ENCODE results near the gene CABLES2. TPM values are rescaled to one million over a fixed set of nuclear protein-coding genes. Genes with fewer than 3 reads are reported as not detected.
"Not testable (repeated sequence)": the region's sequence is repeated elsewhere in the genome, so short reads cannot be mapped to it uniquely, and the experiment has no call there.

The CABLES2 gene
- total RNA-seq, 1 donor from 2014 or later: 18.1 TPM

DNA sequence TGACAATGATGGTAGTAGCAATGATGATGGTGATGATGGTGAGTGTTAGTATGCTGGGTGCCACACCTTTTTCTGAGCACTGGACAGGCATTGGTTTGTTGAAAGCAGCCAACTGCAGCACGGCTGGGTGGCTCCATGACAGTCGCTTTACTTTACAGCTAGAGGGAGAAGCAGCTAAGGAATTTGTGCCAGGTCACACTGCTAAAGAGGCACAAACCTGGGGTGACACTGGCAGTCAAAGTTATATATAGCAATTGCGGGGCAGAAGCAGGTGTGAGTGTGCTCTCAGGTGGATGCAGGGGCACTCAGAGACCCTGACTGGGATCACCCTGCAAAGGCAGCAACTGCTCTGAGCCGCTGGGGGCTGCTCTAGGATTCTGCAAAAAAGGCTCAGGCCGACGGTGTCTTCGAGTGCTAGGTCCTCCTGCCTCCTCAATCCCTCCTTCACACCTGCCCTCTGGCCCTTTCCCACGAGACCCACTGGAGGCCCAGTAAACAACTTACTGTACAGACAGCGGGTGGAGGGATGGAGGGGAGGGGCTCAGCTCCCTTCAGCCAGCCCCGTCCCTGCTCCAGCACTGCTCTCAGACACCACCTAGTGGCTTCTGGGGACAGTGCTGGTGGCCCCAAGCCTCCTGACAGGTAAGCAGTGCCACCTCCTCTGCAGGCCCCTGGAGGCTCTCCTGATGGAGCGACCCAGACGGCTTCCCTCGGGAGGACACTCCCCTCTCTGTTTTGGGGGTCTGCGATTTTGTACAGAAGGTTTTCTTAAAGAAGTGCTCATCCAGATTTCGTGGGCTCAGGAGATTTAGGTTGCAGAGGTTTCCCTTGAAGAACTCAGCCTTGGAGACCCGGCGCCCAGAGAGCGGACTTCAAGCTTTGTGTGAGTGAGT lies 24.5 kb downstream of the CABLES2 start:
- intact Hi-C loops (cut with DNase I): loop anchor here (1.0 to 10.0 kb wide), 4 partner anchors 80 to 412 kb away; partner anchors contain the start of genes ADRM1, MRGBP and MTG2
- DNase-seq (ENCODE audit: missing footprints): no peak

DNA sequence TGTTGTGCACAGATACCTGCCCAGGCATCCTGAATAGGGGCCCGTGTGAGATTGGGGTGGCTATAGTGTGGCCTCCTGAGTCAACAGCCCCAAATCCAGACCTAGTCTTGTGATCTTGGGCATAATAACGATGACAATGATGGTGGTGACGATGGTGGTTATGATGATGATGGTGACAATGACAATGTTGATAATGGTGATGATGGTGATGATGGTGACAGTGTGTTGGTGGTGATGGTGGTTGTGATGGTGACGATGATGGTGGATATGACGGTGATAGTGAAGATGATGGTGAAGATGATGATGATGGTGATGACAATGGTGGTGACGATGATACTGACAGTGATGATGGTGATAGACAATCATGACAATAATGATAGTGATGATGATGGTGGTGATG lies 25.2 kb downstream of the CABLES2 start:
- ATAC-seq: no peak
- no peak for DNase-seq (ENCODE audit: missing footprints)

More for the DNA sequence above, 24.5 kb downstream of the CABLES2 start:
- peak; percentile 76 for ATAC-seq

DNA sequence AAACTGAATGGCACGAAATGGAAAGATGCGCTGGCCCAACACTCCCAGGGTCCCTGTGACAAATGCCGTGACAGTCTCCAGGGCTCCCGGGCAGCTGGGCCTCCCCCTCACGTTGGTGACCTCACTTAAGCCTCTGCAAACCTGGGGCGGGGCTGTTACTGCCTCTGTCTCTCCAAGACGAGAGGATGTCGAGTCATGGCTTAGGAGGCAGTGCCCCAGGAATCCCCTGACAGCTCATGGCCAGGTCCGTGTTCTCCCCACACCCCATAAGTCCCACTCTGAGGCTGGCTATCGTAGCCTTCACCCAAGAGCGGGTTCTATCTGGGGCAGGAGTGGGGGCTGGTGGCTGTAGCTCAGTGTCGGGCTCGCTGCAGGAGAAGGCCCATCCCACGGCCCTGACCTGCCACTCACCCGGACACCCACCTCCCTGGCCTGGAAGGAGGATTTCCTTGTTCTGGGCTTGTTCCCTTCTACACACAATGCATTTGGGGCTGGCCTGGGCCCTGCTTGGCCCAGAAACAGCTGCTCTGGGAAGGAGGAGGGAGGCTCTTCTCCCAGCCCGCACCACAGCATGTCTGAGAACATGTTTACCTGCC lies 25.8 kb downstream of the CABLES2 start:
- ATAC-seq (no peak), DNase-seq (ENCODE audit: missing footprints) (no peak)
- intact Hi-C loops (cut with DNase I): loop anchor here (10.0 kb wide), 3 partner anchors 196 to 414 kb away; partner anchors contain the start of genes MRGBP and MTG2

More for the DNA sequence above, 25.2 kb downstream of the CABLES2 start:
- intact Hi-C loops (cut with DNase I): loop anchor here (1.0 to 10.0 kb wide), 4 partner anchors 80 to 413 kb away; partner anchors contain the start of genes ADRM1, MRGBP and MTG2

DNA sequence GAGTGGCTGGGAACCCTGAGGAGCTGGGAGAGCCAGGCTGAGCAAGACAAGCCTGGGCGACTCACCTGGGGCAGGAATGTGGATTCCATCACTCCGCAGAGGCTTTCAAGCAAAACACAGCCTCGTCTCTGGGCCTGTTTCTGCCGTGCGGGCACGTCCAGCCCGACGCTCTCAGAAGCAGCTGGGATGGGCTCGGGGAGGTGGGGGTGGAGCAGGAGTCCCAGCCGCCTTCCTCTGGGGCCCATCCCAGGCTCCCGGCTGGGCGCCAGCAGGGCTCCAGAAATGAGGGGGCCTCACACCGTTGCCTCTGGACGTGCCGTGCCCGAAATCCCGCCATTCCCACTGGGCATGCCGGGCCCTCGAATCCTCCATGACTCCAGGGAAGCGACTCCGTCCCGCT lies 28.9 kb downstream of the CABLES2 start:
- intact Hi-C loops (cut with DNase I): loop anchor here (10.0 kb wide), 1 partner anchor 233 kb away; the partner anchor contains the start of genes PSMA7 and SS18L1
- DNase-seq (ENCODE audit: missing footprints) (no peak), ATAC-seq (no peak)

DNA sequence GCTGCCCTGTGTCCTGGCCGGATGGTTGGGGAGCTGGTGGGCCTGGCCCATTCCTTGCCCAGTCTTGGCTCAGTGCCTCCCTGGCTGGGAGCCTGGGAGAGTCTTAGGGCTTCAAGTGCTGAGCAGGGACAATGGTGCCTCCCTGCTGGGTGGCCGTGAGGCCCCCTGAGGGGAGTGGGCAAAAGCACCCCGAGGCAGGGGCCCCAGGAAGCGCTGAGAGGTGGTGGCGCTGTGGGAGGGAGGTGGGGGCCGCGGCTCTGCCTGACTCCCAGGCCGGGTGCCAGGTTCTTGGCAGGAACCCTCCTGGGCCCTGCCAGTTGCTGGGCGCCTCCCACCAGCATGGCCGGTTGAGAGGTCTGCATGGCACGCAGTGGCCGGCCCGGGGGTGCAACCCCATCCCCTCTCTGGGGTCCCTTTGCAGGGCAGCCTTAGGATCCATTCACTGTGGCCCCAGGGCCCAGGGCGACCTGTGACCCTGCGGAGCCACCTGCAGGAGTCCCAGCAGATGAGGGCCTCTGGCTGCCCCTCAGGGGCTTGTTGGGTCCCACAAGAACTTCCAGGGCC lies 29.4 kb downstream of the CABLES2 start:
- no peak for DNase-seq (ENCODE audit: missing footprints)
- ATAC-seq: peak; percentile 58
- intact Hi-C loops (cut with DNase I): loop anchor here (2.0 to 10.0 kb wide), 2 partner anchors 25 to 233 kb away; partner anchors contain the start of genes PSMA7 and SS18L1

DNA sequence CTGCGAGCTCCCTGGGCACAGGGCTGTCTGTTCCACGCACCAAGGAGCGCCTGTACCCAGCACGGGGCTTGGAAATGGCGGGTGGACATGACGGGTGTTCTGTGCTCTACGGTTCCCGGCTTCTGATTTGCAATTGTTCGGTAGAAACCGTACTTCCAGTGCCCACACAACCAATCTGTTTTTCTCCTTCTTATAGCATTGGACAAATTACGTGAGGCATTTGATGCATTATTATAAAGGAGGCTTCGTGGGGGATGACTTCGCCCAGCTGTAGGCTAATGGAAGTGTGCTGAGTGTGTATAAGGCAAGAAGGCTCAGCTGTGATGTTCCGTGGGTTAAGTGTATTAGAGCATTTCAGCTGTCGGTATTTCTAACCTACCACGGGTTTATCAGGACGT lies 30.0 kb downstream of the CABLES2 start:
- intact Hi-C loops (cut with DNase I): loop anchor here (2.0 to 10.0 kb wide), 2 partner anchors 24 to 232 kb away; partner anchors contain the start of genes PSMA7 and SS18L1
- ATAC-seq: no peak

DNA sequence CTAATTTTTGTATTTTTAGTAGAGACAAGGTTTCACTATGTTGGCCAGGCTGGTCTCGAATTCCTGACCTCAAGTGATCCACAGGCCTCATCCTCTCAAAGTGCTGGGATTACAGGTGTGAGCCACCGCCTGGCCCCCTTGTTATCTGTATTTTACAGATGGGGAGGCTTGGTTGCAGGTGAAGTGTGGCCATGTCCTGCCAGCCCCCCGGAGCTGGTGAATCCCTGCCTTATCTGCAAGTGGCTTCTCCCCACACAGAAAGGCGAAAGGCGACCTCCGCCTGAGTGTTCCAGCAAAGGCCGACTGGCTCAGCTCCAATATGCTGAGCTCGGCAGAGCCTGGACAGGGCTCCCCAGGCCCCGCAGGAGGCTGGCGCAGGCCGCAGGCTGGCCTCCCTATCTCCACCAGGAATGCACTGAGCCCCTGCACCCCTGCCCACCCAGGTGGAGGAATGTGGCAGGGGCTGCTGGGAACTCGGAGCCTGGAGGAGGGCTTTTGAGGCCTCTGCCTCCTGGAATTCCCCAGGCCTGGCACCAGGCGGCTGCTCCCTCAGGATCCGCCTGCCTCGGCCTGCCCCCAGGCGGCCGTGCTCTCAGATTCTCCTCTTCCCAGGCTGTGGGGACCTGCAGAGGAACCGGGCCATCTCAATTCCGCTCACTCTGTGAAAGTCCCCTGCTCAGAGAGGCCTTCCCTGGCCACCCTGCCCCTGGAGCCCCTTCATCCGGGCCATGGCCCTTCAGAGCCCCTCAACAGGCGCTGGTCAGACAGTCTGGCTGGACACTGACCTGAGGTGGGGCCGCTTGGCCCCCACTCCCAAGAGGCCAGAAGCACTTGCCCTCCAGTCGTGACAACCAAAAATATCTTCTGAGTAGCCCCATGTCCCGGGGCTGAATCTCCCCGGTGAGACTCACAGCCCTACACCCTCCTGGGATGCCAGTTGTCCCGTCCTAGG lies 30.7 kb downstream of the CABLES2 start:
- intact Hi-C loops (cut with DNase I): loop anchor here (2.0 to 10.0 kb wide), 2 partner anchors 24 to 232 kb away; partner anchors contain the start of genes PSMA7 and SS18L1
- DNase-seq (ENCODE audit: missing footprints) (no peak), ATAC-seq (peak; percentile 80)

More for the DNA sequence above, 30.0 kb downstream of the CABLES2 start:
- no peak for DNase-seq (ENCODE audit: missing footprints)

DNA sequence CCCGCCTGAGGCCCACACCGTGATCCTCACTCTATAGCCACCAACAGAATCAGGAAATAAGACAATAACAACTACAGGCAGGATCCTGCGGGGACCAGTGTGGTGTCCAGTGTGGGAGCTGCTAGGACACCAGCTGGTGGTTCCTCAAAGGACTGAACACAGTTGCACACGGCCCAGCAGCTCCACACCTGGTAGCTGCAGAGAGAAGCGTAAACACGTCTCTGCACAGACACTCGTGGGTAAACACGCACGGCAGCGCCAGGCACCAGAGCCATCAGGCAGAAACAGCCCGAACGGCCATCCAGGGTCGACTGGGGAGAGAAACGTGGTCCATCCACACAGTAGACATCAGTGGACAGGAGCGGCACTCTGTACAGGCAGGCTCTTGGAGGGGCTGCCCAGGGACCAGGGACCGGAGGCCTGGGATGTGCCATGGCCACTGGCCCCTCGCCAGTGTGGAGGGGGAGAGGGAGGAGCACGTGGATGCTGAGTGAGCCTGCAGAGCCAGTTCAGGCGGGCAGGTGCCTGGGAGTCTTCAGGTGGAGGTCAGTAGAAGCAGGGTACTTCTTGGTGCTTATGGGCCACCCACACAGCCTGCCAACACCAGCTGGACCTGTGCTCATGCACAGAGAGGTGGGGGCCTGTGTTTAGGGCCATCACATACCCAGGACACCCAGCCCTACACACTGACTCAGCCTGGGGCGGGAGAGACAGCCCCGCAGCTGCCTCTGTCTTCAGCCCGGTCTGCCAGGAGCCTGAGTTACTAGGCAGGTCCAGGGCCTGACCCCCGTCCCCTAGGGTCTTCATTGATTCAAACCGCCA lies 32.5 kb downstream of the CABLES2 start:
- ATAC-seq: no peak
- DNase-seq (ENCODE audit: missing footprints): no peak

DNA sequence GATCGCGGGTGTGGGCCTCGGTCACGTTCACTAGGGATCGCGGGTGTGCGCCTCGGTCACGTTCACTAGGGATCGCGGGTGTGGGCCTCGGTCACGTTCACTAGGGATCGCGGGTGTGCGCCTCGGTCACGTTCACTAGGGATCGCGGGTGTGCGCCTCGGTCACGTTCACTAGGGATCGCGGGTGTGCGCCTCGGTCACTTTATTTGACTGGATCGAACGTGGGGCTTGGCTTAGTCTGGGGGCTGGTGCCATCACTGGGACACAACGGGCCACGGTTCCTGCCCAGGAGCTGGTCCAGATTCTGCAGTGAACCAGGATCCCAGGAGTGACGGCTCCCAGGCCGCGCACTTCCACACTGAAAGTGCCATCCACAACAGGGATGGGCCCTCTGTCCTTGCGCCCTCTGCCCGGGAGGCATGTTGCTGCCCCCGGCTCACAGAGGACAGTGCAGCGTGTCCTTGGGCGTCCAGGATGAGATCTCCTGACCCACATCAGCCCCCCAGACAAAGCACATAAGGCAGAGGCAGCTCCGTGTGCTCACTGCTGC lies 33.4 kb downstream of the CABLES2 start:
- intact Hi-C loops (cut with DNase I): loop anchor here (10.0 kb wide), 1 partner anchor 229 kb away; the partner anchor contains the start of genes PSMA7 and SS18L1
- not testable (repeated sequence) for ATAC-seq; DNase-seq (ENCODE audit: missing footprints)

More for the DNA sequence above, 32.5 kb downstream of the CABLES2 start:
- intact Hi-C loops (cut with DNase I): loop anchor here (10.0 kb wide), 1 partner anchor 230 kb away; the partner anchor contains the start of genes PSMA7 and SS18L1

DNA sequence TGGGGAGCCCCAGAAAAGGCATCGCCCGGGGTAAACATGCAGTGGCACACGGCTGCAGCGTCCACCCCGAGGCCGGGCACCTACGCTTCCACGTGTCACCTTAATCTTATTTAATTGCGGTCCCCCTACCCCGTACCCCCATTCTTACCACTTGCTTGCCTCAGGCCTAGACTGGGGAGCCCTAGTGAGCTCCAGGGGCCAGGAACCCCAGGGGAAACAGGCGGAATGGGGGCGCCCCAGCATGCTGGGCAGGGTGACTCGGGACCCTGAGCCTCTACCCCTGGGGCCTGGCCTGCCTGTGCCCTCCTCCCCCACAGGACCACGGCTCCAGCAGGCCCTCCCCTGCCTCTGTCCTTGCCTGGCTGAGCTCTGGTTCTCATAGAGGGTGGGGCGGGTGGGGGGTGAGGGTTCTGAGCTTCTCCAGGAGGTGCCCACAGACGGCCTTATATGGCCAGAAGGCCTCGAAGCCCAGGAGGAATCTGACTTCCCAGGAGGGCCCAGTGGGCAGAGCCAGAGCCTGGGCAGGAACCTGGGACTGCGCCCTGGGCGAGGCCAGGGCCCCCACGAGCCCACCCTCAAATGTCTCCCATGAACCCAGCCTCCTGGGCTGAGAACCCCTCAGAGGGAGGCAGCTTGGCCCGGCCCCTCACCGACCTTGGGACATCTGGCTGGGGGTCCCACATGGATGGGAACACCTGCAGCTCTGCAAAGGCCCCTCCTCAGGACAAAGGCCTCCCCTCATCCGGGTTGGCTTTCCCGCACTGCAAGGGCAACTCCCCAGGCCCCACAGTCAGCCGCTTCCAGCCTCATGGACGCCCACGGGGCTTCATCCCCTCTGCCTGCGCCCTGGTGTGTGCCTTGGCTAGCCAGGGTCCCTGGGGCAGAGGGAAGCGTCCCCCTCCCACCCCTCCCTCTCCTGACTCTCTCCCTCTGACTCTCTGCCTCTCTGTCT lies 34.8 kb downstream of the CABLES2 start:
- DNase-seq (ENCODE audit: missing footprints) (no peak), ATAC-seq (no peak)
- intact Hi-C loops (cut with DNase I): loop anchor here (10.0 kb wide), 1 partner anchor 228 kb away; the partner anchor contains the start of genes PSMA7 and SS18L1

DNA sequence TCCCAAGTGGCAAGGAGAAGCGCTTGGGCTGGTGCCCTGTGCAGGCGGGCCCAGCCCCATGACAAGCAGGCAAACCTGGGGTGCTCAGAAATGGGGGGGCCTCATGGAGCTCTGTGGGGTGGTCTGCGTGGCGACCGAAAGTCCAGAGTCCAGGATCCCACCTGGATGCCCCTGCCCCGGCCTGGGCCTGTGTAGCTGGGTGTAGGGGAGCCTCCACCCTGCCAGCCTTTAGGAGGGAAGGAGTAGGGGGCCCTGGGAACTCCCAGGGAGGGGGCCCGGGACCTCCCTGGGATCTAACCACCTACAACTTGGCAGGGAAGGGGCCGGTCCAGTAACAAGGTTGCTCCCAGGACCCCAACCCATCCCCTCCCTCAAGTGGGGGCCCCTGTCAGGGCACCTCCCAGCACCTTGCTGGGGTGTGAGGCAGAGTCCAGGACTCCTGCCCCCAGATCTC lies 35.5 kb downstream of the CABLES2 start:
- intact Hi-C loops (cut with DNase I): loop anchor here (10.0 kb wide), 1 partner anchor 227 kb away; the partner anchor contains the start of genes PSMA7 and SS18L1
- ATAC-seq (no peak), DNase-seq (ENCODE audit: missing footprints) (no peak)

DNA sequence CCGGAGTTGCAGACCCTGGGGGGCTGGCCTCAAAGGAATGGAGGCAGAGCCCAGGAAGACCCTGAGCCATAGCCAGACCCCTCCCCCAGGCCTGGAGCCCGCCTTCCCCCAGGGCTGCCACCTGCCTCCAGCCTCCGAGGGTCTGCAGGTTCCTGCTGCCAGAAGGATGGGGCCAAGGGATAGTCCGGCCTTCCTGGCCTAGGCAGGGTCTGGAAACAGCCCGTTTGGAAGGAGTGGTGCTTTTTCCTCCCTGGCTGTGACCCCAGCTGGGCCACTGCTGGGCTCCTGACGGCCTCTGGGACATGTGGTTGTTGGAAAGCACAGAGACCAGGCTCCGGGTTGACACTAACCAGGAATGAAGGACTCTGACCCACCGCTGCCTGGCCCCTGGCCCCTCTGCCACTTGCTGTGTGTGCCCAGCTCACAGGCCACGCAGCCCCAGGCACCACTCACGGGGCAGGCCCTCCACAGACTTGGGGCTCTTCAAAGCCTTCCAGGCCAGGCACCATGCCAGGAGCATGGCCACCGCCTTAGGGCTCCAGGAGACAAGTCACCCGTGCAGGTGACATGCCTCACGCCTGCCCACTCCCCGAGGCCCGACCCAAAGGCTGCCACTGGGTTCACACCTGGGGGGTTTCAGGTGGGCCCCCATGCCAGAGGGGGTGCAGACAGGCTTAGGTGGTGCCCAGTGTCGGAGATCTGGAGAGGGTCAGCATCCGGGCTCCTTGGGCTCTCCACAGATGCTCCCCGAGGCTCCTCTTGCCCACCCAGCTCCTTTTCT lies 36.1 kb downstream of the CABLES2 start:
- no peak for ATAC-seq
- intact Hi-C loops (cut with DNase I): loop anchor here (10.0 kb wide), 1 partner anchor 226 kb away; the partner anchor contains the start of genes PSMA7 and SS18L1

DNA sequence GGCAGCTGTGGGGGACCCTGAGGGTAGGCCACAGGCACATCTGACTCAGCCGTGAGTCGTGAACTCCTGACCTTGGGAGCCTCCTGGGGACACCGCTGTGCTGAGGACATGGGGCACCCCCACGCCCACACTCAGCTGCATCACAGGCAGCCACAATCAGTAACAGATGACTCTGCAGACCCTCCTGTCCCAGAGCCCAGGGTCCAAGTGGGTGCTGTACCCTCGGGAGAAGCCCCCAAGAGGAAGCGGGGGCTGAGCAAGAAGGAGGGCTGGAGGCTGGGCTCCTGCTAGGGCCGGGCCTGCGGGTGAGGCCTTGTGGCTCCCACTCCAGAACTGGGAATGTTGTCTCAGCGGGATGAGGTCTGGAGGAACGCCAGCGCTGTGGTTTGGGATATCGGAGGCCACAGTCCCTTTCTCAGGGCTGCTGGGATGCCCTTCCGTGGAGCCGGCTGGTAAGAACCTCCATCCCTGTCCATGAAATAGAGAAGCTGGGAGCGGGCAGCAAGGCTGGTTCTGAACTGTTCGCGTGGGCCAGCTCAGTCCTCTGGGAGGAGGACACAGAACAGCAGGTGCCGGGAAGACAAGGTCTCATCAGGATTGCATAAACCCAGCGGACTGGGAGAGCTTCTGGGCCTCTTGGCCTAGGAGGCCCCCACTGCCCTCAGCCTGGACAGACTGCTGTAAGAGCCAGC lies 36.8 kb downstream of the CABLES2 start:
- intact Hi-C loops (cut with DNase I): loop anchor here (10.0 kb wide), 1 partner anchor 225 kb away; the partner anchor contains the start of genes PSMA7 and SS18L1
- ATAC-seq (no peak), DNase-seq (ENCODE audit: missing footprints) (peak; percentile 45)

More for the DNA sequence above, 36.1 kb downstream of the CABLES2 start:
- DNase-seq (ENCODE audit: missing footprints): no peak

DNA sequence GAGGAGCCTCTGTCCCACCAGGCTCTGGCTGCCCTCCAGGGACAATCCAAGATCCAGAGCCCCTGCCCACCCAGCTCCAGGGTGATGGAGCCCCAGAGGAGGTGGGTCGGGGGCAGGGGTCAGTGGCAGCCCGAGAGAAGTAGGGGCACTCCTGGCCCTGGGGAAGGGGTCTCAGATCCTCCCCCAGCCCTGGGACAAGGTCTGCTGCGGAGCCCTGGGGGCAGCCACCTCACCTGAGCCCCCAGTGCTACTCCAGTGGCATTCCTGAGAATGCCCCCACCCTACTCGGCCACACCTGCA lies 37.3 kb downstream of the CABLES2 start:
- intact Hi-C loops (cut with DNase I): loop anchor here (10.0 kb wide), 1 partner anchor 225 kb away; the partner anchor contains the start of genes PSMA7 and SS18L1
- ATAC-seq (no peak), DNase-seq (ENCODE audit: missing footprints) (no peak)
